ENCODE measurements around the gene KRTAP9-6. TPM values are rescaled to one million over a fixed set of nuclear protein-coding genes. Genes with fewer than 3 reads are reported as not detected.

The KRTAP9-6 gene
- total and polyA plus RNA-seq, 2 donors (not counting 3 experiments of a cell fraction or from before 2014, with no cell fraction given), result not detected

- TF ChIP-seq MYC (IDR thresholded peaks at IDR 0.05; ENCODE audit: low read depth, low read length) (no peak), CTCF (IDR thresholded peaks at IDR 0.05; ENCODE audit: extremely low read depth in 1 of 2, insufficient read depth in 1 of 2, low read depth in 1 of 2, low read length in 2 of 2) (no peak), POLR2AphosphoS5 (IDR thresholded peaks at IDR 0.05; ENCODE audit: insufficient read depth, low read depth, low read length) (no peak), JUN (IDR thresholded peaks at IDR 0.05; ENCODE audit: borderline replicate concordance, insufficient read depth, insufficient read length, low read depth) (no peak), EZH2 (IDR thresholded peaks at IDR 0.05; ENCODE audit: borderline replicate concordance, low read depth, low read length, severe bottlenecking) (no peak), GATA2 (IDR thresholded peaks at IDR 0.05; ENCODE audit: insufficient read depth, insufficient read length, low read depth, low read length) (no peak), FOS (IDR thresholded peaks at IDR 0.05; ENCODE audit: borderline replicate concordance, insufficient read depth, low read length) (no peak), POLR2A (IDR thresholded peaks at IDR 0.05; ENCODE audit: low read depth, low read length) (no peak)
- TF ChIP-seq, protein P1, sequence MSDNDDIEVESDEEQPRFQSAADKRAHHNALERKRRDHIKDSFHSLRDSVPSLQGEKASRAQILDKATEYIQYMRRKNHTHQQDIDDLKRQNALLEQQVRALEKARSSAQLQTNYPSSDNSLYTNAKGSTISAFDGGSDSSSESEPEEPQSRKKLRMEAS (IDR thresholded peaks at IDR 0.05; ENCODE audit: insufficient read depth, insufficient read length), result no peak
- DNase-seq (ENCODE audit: low read depth, low spot score) (peak; percentile 0), FAIRE-seq (no peak)
- no peak overlapping the region for H3K27ac ChIP-seq (ENCODE audit: insufficient read depth, low read depth, low read length)
- no peak overlapping the region for H3K4me3 ChIP-seq (replicated peaks in 1 of 3; ENCODE audit: insufficient read depth in 1 of 3, low read depth in 1 of 3, low read length in 3 of 3)
- H3K36me3 ChIP-seq (ENCODE audit: control insufficient read depth in 2 of 2, extremely low read depth in 1 of 2, insufficient read depth in 2 of 2, low read length in 2 of 2), result no peaks in the 10 kb centered on the region
- intact Hi-C loops (cut with micrococcal nuclease), result no loop called here
- ChIA-PET CTCF (interaction anchor here (0.9 kb wide), 1 partner anchor 39 kb away, joined by 3 read pairs; no protein-coding TSS in a partner anchor), POLR2A (no interaction called here)
- H3K27me3 ChIP-seq (ENCODE audit: control insufficient read depth in 2 of 2, insufficient read depth in 2 of 2, low read length in 2 of 2), result peaks cover 0 to 2% of the 10 kb centered on the region in 2 experiments
- H3K79me2 ChIP-seq (ENCODE audit: control insufficient read depth, insufficient read depth, low read length), result no peaks in the 10 kb centered on the region
- H3K4me1 ChIP-seq (ENCODE audit: control insufficient read depth, extremely low read depth, insufficient read depth, low read length), result no peaks in the 10 kb centered on the region
- no peak overlapping the region for H2AFZ ChIP-seq (ENCODE audit: low read depth, low read length)
- H4K20me1 ChIP-seq (replicated peaks; ENCODE audit: control insufficient read depth, extremely low read depth, insufficient read depth, low read length), result no peaks in the 10 kb centered on the region
- no peak overlapping the region for H3K4me2 ChIP-seq (ENCODE audit: insufficient read depth, low read length)
- H3K9me3 ChIP-seq (replicated peaks; ENCODE audit: control insufficient read depth, insufficient read depth, low read length), result no peaks in the 10 kb centered on the region
- no TSS peak for BruUV-seq (replicated peaks)
- dilution Hi-C loops (cut with MboI; ENCODE audit: extremely low pct_ligation_motif_present, low sequenced_read_pairs), result no loop called here
- no peak overlapping the region for H3K9ac ChIP-seq (replicated peaks; ENCODE audit: extremely low read depth, insufficient read depth, low read length)
- H3K9me1 ChIP-seq (replicated peaks; ENCODE audit: control insufficient read depth, extremely low read depth, insufficient read depth, low read length), result no peaks in the 10 kb centered on the region
These were observed 18.9 kb downstream of the KRTAP9-6 start for GRCh38 chr17:41284043-41284442.

All from endothelial cell of umbilical vein (primary cell).